ENCODE data around the gene TBC1D16.

TBC1D16 gene

GRCh38 chr17:79918581-79919163, 117.0 kb downstream of the TBC1D16 start:
- no peak overlapping the region for H3K9ac ChIP-seq (ENCODE audit: low read depth, low read length, poor library complexity, severe bottlenecking)
- H3K4me3 ChIP-seq (ENCODE audit: low read length, poor library complexity, severe bottlenecking): no peak overlapping the region
- H3K4me2 ChIP-seq (ENCODE audit: low read depth, low read length, poor library complexity, severe bottlenecking): no peak overlapping the region
- no peak for TF ChIP-seq CTCF (conservative IDR thresholded peaks at IDR 0.05; ENCODE audit: low read length)
- no peak for TF ChIP-seq EZH2phosphoT487 (IDR thresholded peaks at IDR 0.05; ENCODE audit: borderline replicate concordance)
- no peaks in the 10 kb centered on the region for H3K79me2 ChIP-seq (ENCODE audit: insufficient read depth, low read length)
- no peaks in the 10 kb centered on the region for H4K20me1 ChIP-seq (ENCODE audit: insufficient read depth, low read length, poor library complexity, severe bottlenecking)
- no peaks in the 10 kb centered on the region for H3K9me3 ChIP-seq (ENCODE audit: insufficient read depth, low read depth, low read length)
- H2AFZ ChIP-seq (ENCODE audit: low read length): no peak overlapping the region
- H3K4me1 ChIP-seq (ENCODE audit: insufficient read depth, low read length, poor library complexity, severe bottlenecking): no peaks in the 10 kb centered on the region
- H3K36me3 ChIP-seq (ENCODE audit: insufficient read depth, low read length): no peaks in the 10 kb centered on the region
- H3F3A ChIP-seq (ENCODE audit: low read depth): no peaks in the 10 kb centered on the region
- H3K9me2 ChIP-seq (replicated peaks; ENCODE audit: low read depth, low read length): no peaks in the 10 kb centered on the region
- H3K27me3 ChIP-seq (ENCODE audit: insufficient read depth, low read length, poor library complexity, severe bottlenecking): no peaks in the 10 kb centered on the region

GRCh38 chr17:79917902-79918484, 117.7 kb downstream of the TBC1D16 start:
- no peak overlapping the region for H2AFZ ChIP-seq (ENCODE audit: low read length)
- H3K9ac ChIP-seq (ENCODE audit: low read depth, low read length, poor library complexity, severe bottlenecking): no peak overlapping the region
- H3K4me2 ChIP-seq (ENCODE audit: low read depth, low read length, poor library complexity, severe bottlenecking): no peak overlapping the region
- H3K4me3 ChIP-seq (ENCODE audit: low read length, poor library complexity, severe bottlenecking): no peak overlapping the region
- H3K36me3 ChIP-seq (ENCODE audit: insufficient read depth, low read length): no peaks in the 10 kb centered on the region
- no peaks in the 10 kb centered on the region for H4K20me1 ChIP-seq (ENCODE audit: insufficient read depth, low read length, poor library complexity, severe bottlenecking)
- TF ChIP-seq CTCF (conservative IDR thresholded peaks at IDR 0.05; ENCODE audit: low read length) (no peak), EZH2phosphoT487 (IDR thresholded peaks at IDR 0.05; ENCODE audit: borderline replicate concordance) (no peak)
- no peaks in the 10 kb centered on the region for H3K4me1 ChIP-seq (ENCODE audit: insufficient read depth, low read length, poor library complexity, severe bottlenecking)
- H3K9me2 ChIP-seq (replicated peaks; ENCODE audit: low read depth, low read length): no peaks in the 10 kb centered on the region
- H3K79me2 ChIP-seq (ENCODE audit: insufficient read depth, low read length): no peaks in the 10 kb centered on the region
- H3K27me3 ChIP-seq (ENCODE audit: insufficient read depth, low read length, poor library complexity, severe bottlenecking): no peaks in the 10 kb centered on the region
- no peaks in the 10 kb centered on the region for H3K9me3 ChIP-seq (ENCODE audit: insufficient read depth, low read depth, low read length)
- no peaks in the 10 kb centered on the region for H3F3A ChIP-seq (ENCODE audit: low read depth)

GRCh38 chr17:79916991-79917901, 118.4 kb downstream of the TBC1D16 start:
- H3K4me3 ChIP-seq (ENCODE audit: low read length, poor library complexity, severe bottlenecking): no peak overlapping the region
- no peaks in the 10 kb centered on the region for H3F3A ChIP-seq (ENCODE audit: low read depth)
- H3K27me3 ChIP-seq (ENCODE audit: insufficient read depth, low read length, poor library complexity, severe bottlenecking): no peaks in the 10 kb centered on the region
- H2AFZ ChIP-seq (ENCODE audit: low read length): no peak overlapping the region
- no peak overlapping the region for H3K9ac ChIP-seq (ENCODE audit: low read depth, low read length, poor library complexity, severe bottlenecking)
- no peaks in the 10 kb centered on the region for H3K36me3 ChIP-seq (ENCODE audit: insufficient read depth, low read length)
- no peaks in the 10 kb centered on the region for H4K20me1 ChIP-seq (ENCODE audit: insufficient read depth, low read length, poor library complexity, severe bottlenecking)
- TF ChIP-seq CTCF (conservative IDR thresholded peaks at IDR 0.05; ENCODE audit: low read length): no peak
- no peak for TF ChIP-seq EZH2phosphoT487 (IDR thresholded peaks at IDR 0.05; ENCODE audit: borderline replicate concordance)
- no peaks in the 10 kb centered on the region for H3K9me3 ChIP-seq (ENCODE audit: insufficient read depth, low read depth, low read length)
- no peaks in the 10 kb centered on the region for H3K4me1 ChIP-seq (ENCODE audit: insufficient read depth, low read length, poor library complexity, severe bottlenecking)
- H3K79me2 ChIP-seq (ENCODE audit: insufficient read depth, low read length): no peaks in the 10 kb centered on the region
- no peak overlapping the region for H3K4me2 ChIP-seq (ENCODE audit: low read depth, low read length, poor library complexity, severe bottlenecking)
- H3K9me2 ChIP-seq (replicated peaks; ENCODE audit: low read depth, low read length): no peaks in the 10 kb centered on the region

Data from Loucy (cell line).